ENCODE results near the gene GSTT4. TPM values are rescaled to one million over a fixed set of nuclear protein-coding genes. Genes with fewer than 3 reads are reported as not detected.

GSTT4 gene
- total and polyA plus RNA-seq, 2 of the 13 experiments (the other 11 are each of a cell fraction or from before 2014, with no cell fraction given), result 0.59 to 0.62 TPM

GRCh38 chr22:24010018-24010391, 4.8 kb upstream of the GSTT4 start (continued):
- TF ChIP-seq ZBTB4 (CRISPR knock-in tag; IDR thresholded peaks at IDR 0.05; ENCODE audit: borderline replicate concordance), result no peak
- TF ChIP-seq FOSL2 (CRISPR knock-in tag; IDR thresholded peaks at IDR 0.05), result peak; percentile 38; the same call in 1 of the 2 replicates
- TF ChIP-seq CEBPB (IDR thresholded peaks at IDR 0.05; ENCODE audit: borderline replicate concordance, low read depth, low read length), result no peak
- TF ChIP-seq ZSCAN9 (CRISPR knock-in tag; IDR thresholded peaks at IDR 0.05; ENCODE audit: borderline replicate concordance), result no peak
- no peak for TF ChIP-seq ZNF687 (CRISPR knock-in tag; IDR thresholded peaks at IDR 0.05)
- TF ChIP-seq ZFP90 (CRISPR knock-in tag; IDR thresholded peaks at IDR 0.05; ENCODE audit: borderline replicate concordance), result 0 out of 2 replicates have a peak, but pooled peaks have one; percentile 12
- TF ChIP-seq ZNF251 (CRISPR knock-in tag; IDR thresholded peaks at IDR 0.05), result no peak
- no peak for TF ChIP-seq NFYB (CRISPR knock-in tag; IDR thresholded peaks at IDR 0.05)
- TF ChIP-seq TBL1XR1 (IDR thresholded peaks at IDR 0.05; ENCODE audit: borderline replicate concordance, low read length, partially characterized antibody), result no peak
- TF ChIP-seq MAFK (conservative IDR thresholded peaks at IDR 0.05 in 1 of 2, IDR thresholded peaks at IDR 0.05 in 1 of 2; ENCODE audit: low read length in 2 of 2), result no peak
- 0 out of 2 replicates have a peak, but pooled peaks have one; percentile 4 for TF ChIP-seq MXD4 (CRISPR knock-in tag; IDR thresholded peaks at IDR 0.05)
- TF ChIP-seq NRL (CRISPR knock-in tag; IDR thresholded peaks at IDR 0.05; ENCODE audit: borderline replicate concordance), result no peak
- no peak for TF ChIP-seq ZNF776 (CRISPR knock-in tag; IDR thresholded peaks at IDR 0.05)
- no peak for TF ChIP-seq ZNF235 (CRISPR knock-in tag; IDR thresholded peaks at IDR 0.05; ENCODE audit: borderline replicate concordance)
- no peak for TF ChIP-seq ZNF326 (CRISPR knock-in tag; IDR thresholded peaks at IDR 0.05; ENCODE audit: borderline replicate concordance)
- TF ChIP-seq NR2F6 (IDR thresholded peaks at IDR 0.05), result no peak
- 0 out of 2 replicates have a peak, but pooled peaks have one; percentile 37 for TF ChIP-seq NR2F6 (CRISPR knock-in tag; IDR thresholded peaks at IDR 0.05)
- TF ChIP-seq CSRNP1 (CRISPR knock-in tag; IDR thresholded peaks at IDR 0.05), result no peak
- TF ChIP-seq SOX5 (CRISPR knock-in tag; IDR thresholded peaks at IDR 0.05; ENCODE audit: borderline replicate concordance), result no peak
- no peak for TF ChIP-seq RBM22 (optimal IDR thresholded peaks at IDR 0.05; ENCODE audit: low read length)

Data from HepG2 (cell line).